ENCODE data around the gene TRAFD1.

DNA sequence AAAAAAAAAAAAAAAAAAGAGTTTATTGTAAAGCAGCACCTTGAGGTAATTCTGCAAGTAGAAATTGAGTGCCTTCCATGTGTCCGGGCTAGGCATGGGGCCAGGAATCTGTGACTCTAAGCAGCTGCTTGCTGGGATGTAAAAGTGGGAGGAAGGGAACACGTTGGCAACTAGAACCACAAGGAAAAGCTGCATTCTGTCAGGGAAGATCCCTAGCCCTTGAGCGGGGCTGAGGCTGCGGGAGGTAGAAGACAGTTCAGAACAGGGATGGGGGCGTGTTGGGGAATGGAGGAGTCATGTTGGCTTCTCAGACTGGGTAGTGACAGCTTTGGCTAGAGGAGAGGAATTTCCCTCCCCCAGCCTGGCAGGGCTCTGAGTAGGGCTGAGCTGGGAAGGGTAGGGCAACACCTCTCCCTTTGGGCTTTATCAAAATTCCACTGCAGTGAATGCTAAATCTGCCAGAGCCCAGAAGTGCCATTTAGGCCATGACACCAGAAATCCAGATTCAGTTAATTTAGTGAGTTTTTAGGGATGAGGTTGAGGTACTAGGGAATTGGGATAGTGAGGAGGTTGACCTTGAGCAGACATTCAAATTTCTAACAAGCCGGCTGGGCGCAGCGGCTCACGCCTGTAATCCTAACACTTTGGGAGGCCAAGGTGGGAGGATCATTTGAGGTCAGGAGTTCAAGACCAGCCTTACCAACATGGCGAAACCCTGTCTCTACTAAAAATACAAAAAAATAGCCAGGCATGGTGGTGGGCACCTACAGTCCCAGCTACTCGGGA is 3.4 kb upstream of the TRAFD1 start:
- no peak for TF ChIP-seq SUZ12 (IDR thresholded peaks at IDR 0.05)
- TF ChIP-seq LEF1 (IDR thresholded peaks at IDR 0.05; ENCODE audit: borderline replicate concordance), result no peak
- TF ChIP-seq PKNOX1 (IDR thresholded peaks at IDR 0.05), result no peak
- TF ChIP-seq HDGF (IDR thresholded peaks at IDR 0.05; ENCODE audit: borderline replicate concordance), result no peak
- no peak for TF ChIP-seq TARDBP (IDR thresholded peaks at IDR 0.05)
- no peak for TF ChIP-seq ARNT (IDR thresholded peaks at IDR 0.05)
- no peak for TF ChIP-seq CTBP1 (IDR thresholded peaks at IDR 0.05; ENCODE audit: borderline replicate concordance)

Data from HEK293T (cell line).